Head of caudate nucleus (tissue), 42 donors: ENCODE measurements around the gene RAMP3.

ENCODE experiments used
- DNase-seq, 42 donors: peaks; one replicate each; pipeline versions ENCODE4 v3.0.0 to v3.0.0-alpha.2; 2020 to 2021; ENCODE audit warnings: mixed read lengths in 7 of 42
- intact Hi-C: fragments of 100-400 bp; cut with DNase I; formaldehyde crosslinking; loops from one replicate; pipeline ENCODE4 v1.15.0; 2022

Gene RAMP3

DNA sequence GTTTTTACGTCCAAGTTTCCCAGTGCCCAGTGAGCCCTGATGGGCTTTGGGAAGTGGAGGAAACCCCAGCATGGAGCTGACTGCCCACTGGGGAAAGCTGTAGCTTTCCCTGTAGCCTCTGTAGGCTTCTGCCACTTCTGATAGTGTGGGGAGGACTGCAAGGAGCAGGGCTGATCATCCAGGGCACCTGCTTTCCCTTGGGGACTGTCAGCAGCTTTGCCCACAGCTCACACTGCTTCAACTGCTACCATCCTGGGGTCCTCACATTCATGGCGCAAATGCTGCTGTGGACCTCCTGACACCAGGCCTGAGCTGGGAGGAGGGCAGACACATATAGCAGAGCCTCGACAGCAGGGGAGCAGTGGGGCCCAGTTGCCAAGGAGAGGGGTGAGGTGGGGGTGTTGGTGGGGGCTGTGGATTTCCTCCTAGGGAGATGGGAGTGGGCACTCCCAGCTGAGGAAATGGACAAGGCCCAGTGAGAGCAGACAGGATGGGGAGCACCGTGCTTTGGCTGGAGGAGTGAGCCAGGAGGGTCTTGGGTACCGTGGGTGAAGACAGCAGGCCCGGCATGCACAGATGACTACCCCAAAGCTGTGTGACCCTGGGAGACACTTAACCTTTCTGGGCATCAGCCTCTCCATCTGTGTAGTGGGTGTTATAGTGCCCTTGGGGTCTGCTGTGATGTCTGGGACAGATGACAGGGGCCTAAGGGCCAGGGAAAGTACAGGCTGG, 16.2 kb downstream of the RAMP3 start:
- DNase-seq, result no peak
- intact Hi-C loops, result no loop called here

DNA sequence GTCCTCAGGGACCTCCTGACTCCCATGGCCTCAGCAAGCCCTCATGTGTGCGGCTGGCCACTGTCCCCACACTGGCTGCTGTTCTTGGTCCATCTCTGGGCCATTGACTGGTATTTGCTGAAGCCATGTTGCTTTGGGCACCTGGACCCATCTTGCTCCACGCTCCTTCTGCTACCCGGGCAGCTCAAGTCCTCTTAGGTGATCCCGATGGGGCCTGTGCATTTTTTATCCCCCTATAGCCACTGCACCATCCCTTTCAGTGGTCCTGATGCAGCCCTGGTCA, 16.7 kb downstream of the RAMP3 start:
- intact Hi-C loops, result no loop called here
- DNase-seq, result no peak

DNA sequence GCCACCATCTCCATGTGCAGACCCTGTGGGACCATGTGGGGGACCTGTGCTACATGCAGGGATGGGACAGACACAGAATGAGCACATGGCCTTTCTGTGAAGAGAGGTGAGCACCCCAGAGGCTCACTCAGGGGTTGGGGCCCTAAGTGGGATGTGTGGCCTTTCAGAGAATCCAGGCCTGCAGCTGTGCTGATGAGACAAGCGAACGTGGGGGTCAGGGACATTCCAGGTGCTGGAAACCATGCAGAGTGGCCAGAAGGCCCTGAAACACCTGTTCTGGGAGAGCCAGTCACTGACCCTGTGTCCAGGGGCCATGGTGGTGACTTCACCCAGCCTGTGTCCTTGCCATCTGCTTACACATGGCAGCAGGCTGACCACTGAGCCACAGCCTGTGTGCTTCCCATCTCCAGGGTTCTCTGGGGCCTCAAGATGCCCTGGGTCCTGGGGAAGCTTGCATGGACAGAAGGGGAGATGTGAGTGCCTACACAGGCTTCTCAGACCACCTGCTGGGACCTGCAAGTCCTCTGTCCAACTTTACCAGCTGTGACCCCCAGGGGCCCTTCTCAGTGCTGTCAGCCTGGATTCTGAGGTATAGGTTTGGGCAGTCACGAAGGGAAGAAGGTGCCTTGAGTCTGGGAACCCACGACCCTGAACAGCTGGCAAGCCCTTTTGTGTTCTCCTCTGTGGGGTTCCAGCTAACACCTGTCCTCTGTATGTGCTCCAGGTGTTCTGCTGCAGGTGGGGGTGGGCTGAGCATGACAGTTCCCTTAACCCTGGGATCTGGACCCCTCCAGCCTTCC, 17.6 kb downstream of the RAMP3 start:
- no peak for DNase-seq
- intact Hi-C loops, result no loop called here

DNA sequence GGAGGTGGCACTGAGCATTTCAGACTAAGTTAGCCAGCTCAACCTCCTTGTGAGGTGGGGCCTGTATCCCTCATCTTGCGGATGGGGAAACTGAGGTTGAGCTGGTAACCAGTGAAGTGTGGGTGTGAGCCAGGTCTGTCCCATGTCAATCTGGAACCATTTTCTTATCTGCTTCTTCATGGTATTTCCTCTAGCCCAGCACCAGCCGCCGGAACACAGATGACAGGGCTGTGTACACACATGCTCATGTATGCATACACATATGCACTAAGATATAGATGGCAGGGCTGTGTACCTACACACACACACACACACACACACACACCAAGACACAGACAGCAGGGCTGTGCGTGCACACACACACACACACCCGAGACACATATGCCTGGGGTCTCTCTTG, 18.5 kb downstream of the RAMP3 start:
- intact Hi-C loops, result no loop called here
- no peak for DNase-seq

DNA sequence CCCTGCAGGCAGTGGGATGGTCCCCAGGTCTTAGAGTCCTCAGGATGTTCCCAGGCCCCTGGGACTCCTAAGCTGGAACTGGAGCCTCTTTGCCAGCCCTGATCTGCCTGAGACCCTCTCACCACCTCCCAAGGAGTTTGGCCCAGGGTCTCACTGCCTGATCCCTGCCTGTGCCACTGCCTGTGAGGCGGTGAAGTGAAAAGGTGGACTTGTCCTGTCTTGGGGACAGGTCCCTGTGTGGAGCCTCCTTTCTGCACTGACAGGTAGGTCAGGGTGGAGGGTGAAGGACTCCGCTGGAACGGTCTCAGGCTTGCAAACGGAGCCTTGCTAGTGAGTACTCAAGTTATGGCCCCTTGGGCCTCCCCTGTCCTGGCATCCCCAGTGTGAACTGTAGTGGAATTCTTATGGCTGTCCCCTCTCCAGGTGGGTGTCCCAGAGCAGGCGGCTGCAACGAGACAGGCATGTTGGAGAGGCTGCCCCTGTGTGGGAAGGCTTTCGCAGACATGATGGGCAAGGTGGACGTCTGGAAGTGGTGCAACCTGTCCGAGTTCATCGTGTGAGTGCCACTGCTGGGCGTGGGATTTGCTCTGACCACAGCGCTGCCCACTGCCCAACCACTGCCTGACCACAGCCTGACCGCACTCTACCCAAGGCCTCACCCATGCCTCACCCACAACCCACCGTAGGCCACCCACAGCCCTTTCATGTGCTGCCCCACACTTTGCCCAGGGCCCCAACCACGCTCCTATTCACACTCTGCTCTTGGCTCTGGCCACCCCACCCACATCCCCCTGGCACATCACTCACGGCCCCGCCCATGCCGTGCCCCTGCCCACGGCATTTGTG, 19.5 kb downstream of the RAMP3 start:
- DNase-seq, result peak in 1 of 42 donors; percentile 3

DNA sequence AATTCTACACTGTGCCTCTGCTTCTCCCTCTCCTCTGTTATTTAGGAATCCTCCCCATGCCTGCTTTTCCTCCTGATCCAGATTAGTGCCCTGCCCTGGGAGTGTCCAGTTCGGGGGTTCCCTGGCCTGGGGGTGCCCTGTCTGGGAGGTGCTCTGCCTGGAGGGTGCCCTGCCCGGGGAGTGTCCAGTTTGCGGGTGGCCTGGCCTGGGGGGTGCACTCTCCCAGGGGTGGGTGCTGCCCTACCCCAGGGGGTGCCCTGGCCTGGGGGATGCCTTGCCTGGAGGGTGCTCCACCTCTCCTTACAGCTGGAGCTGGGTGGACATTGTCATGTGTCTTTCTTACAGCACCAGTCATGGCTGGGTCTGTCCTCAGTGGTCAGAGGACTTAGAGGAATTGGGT, 20.2 kb downstream of the RAMP3 start:
- intact Hi-C loops, result no loop called here
- peak in 2 of 42 donors; percentile 2 to 6 for DNase-seq

More for the DNA sequence above, 19.5 kb downstream of the RAMP3 start:
- intact Hi-C loops, result no loop called here

DNA sequence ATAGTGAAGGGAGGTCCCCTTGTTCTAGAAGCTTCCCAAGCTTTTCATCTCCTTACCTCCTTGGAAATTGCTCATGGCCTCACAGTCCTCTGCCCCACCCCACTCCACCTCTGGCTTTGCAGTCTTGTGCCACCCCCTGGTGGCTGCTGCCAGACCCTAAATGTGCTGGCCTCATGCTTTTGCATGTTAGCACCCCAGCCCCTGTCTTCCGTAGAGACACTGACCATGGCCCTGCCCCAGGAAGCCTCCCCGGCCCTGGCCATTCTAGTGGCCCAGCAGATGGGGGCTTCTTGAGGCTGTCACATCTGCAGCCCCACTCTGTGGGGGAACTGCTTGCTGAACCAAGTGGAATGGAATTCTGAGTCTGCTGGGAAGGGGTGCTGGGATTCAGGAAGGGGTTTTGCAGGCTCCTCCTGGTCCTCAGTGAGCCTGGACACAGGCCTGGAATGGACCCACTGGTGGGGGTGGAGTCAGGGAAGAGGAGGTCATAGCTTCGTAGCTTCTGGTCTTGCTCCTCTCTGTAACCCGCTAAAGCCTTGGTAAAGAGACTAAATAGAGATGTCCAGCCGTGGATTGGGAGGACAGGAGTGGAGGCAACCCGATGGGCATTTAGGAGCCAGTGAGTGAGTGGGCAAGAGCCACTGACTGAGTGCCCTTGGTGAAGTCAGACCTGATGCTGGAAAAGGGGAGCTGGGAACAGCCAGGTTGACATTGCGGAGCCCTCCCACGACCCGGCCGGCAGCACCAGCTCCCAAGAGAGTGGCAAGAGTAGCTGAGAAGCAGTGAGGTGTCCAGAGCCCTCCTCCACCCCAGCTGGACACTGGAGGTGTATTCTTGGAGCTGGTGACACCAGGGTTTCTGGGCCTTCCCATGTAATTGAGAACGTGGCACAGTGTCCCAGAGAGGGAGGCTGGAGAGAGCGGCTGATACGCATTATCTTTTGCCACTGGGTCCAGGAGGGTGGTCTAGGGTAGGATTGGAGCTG, 20.9 kb downstream of the RAMP3 start:
- intact Hi-C loops, result no loop called here
- peak in 3 of 42 donors; percentile 4 to 8 (median 6) for DNase-seq

DNA sequence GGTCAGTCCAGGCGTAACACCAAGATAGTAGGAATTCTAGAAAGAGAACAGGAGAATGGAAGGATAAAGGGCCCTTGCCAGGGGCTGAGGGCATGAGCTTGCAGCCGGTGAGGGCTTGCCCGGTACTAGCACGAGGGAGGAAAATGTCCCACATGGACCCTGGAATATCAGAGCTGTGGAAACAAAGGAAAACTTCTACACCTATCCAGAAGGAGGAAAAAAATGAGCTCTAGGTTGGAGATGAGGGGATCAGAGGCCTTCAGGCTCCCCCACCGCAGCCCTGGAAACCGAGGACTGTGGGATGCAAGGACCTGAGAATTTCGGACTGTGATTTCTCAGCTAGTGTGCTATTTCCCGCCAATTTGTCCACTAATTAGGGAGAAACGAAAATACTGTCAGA, 22.1 kb downstream of the RAMP3 start:
- intact Hi-C loops, result no loop called here

DNA sequence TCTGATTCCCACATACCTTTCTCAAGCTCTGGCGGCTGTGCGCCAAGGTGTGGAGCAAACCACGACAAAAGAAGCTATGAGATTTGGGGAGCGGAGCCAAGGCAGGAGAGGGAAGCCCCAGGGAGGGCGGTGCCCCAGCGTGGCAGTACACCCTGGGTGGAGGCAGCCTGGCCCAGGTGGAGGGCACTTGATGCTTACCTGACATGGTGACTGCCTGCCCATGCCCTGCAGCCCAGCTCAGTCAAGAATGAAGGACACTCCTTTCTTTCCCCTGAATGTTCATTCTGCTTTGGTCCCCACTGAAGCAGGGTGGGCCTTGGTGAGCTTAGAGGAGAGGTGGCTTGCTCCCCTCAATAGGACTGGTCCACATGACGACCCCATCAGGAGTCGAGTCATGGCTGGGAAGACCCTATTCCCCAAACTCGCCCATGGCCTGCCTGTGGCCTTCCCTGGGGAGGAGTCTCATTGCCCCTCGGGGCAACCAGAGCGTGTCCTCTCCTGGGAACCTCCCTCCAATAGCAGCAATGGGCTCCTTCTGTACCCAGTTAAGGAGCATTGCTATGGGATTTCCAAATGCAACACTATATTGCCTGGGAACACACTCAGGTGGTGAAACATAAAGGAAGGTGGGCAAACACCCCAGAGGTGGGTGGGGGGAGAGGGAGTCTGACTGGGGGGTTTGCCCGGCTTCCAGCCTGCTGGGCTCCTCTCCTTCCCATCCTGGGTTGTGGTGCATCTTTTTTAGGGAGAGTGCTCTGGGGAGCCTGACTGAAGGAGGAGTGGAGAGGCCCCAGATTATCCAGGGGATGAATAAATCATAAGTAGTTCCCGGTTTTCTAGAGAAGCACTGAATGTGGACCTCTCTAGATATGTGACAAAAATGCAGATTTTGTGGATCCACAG, 22.7 kb downstream of the RAMP3 start:
- DNase-seq, result peak in 7 of 42 donors; percentile 1 to 22 (median 12)

More for the DNA sequence above, 22.1 kb downstream of the RAMP3 start:
- DNase-seq, result peak in 2 of 42 donors; percentile 2 to 8

DNA sequence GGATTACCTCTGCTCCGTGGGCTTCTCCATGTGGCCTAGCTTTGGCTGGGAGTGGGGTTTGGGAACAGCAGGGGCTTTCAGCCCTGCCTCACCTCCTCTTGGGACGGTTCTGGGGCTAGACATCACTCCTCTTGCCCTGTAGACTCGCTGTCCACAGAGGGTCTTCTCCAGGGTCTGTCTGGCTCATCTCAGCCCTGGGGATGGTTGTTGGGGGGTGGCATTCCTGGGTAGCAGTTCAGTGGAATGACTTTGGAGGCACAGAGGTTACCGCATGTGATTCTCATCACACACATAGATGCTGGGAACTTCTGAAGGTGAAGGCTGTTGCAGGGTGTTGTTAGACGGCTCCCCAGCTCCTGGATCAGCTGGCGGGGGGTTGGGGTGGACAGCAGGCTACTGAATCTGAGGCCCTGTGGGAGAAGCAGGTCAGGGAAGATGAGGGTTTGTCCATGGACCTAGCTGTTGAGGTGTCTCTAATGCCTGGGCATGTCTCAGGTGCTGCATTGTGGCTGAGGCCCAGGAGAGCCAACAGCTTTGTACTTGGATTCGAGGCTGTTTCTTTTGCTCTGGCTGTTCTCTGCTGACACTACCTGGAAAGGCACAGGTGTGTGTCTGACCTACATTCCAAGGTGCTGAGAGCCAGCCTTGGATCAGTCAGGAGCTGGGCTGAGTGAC, 23.8 kb downstream of the RAMP3 start:
- intact Hi-C loops, result no loop called here
- peak in 6 of 42 donors; percentile 0 to 20 (median 5) for DNase-seq

More for the DNA sequence above, 22.7 kb downstream of the RAMP3 start:
- intact Hi-C loops, result no loop called here

DNA sequence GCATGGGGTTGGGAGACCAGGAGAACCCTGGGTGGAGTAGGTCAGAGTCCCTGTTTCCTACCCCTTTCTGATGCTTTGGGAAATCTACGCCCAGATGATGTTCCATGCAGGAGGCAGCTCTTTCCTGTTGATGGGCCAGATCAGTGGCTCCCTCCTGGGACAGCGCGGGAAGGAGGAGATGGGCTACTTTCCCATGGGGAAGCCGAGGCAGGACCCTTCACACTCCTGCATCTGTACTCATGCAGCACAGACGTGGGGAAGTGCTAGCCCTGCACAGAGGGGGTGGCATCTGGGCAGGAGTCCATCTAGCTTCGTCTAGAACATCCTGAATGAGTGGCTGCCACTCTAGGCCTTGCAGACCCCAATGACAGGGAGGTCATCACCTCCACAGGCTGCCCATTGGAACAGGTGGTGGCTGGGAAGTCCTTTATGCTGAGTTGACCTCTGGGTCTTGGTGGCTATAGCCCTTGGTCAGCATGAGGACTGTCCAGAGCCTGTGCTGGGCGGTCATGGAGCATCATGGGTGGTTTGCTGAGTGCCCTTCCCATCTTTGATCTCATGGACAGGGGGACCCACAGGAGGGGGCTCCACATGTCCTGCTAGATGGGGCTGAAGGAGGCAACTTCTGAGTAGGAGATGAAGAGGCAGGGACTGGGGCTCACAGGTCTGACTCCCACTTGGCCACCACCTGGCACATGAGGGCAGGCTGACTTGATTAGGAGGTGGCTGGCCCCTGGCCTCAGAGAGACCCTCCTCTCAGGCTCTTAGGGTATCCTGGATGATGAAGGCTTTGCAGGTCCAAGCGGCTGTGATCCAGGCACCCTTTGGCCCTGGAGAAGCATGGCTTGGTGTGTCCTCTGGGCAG, 24.6 kb downstream of the RAMP3 start:
- intact Hi-C loops, result no loop called here
- DNase-seq, result peak in 9 of 42 donors; percentile 2 to 32 (median 10)

DNA sequence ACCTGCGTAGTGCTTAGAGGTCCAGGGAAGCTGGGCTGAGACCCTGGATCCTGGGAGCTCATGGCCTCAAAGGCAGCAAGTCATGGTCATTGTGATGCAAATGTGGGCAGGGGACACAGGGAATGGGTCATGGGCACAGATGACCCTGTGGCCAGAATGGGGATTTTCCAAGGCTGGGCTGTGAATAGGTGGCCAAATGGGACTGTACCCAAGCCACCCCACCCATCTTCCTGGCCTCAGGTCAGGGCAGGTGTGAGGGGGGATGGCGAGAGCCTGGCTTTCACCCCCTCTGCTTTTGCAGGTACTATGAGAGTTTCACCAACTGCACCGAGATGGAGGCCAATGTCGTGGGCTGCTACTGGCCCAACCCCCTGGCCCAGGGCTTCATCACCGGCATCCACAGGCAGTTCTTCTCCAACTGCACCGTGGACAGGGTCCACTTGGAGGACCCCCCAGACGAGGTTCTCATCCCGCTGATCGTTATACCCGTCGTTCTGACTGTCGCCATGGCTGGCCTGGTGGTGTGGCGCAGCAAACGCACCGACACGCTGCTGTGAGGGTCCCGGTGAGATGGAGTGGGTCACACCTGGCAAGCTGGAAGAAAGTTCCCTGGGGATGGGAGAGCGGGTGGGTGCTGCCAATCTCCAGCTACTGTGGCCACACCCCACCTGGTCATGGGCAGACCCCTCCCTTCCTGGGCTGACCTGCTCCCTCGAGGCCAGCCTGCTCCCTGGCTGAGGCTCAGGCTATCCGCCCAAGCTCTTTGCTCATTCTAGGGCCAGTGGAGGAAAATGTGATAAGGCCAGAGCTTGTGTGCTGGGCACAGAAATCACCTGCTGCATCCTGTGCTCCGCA, 25.5 kb downstream of the RAMP3 start:
- intact Hi-C loops, result no loop called here
- peak in 10 of 42 donors; percentile 0 to 25 (median 12) for DNase-seq

DNA sequence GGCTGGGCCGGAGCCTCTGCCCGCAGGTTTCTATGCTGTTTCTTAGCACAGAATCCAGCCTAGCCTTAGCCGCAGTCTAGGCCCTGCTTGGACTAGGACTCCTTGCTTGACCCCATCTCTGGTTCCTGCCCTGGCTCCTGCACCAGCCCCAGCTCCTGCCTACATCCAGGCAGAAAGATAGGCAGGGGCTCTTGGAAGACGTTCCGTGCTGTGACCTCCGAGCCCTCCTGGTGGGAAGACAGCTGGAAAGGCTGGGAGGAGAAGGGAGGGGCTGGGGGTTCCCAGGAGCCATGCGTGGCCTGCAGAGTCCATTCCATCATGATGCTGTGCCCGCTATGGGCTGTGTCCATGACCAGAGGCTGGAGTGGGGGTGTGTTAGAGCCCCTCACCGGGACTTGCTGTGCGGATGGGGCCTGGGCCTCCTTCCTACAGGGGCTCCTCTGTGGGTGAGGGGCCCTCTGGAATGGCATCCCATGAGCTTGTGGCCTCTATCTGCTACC, 26.2 kb downstream of the RAMP3 start:
- peak in 9 of 42 donors; percentile 1 to 28 (median 10) for DNase-seq
- intact Hi-C loops, result no loop called here

DNA sequence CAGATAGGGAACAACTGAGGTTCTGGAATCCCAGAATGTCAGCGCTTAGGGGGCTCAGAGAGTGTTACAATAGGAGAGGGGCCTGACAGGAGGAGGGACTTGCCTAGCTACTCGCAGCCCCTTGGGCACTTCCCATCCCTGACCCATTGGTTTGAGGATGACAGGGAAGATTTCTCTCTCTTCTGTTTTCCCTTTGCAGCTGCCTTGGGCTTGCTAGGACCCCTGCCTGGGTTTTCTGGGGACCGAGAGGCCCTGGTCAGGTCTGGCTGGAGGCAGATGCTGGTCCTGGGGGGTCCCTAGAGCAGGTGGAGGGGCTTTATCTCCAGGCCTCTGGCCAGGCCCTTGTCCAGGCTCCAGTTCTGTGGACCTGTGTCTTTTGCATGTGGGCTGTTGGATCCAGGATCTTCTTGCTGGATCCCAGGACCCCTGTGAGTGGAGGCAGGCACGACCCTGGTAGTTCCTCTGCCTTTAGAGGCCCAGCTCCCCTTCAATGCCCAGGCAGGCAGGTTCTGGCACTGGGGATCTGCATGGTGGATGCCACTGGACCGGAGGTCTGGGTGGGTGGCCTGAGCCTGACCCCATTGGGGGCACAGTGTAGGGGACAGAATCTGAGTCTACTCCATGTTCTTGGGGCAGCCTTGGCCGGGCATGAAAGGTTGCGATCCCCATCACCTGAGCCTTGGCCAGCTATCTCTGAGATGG, 26.9 kb downstream of the RAMP3 start:
- intact Hi-C loops, result no loop called here
- DNase-seq, result peak in 7 of 42 donors; percentile 1 to 36 (median 15)
